Testis (tissue), 2 donors: ENCODE data around the gene NBPF11.
"Not testable (repeated sequence)": the region's sequence is repeated elsewhere in the genome, so short reads cannot be mapped to it uniquely, and the experiment has no call there.

ENCODE experiments used
- POLR2A ChIP-seq: fragments of 450-650 bp; IDR thresholded peaks from one replicate; pipeline ENCODE4 v1.6.1; 2017; ENCODE audit warnings: antibody characterized with exemption, mild to moderate bottlenecking, moderate library complexity
- TF ChIP-seq, protein P1 (sequence below), 3 experiments: fragments of 450-650 bp in 2 of 3; fragments of 200-600 bp in 1 of 3; sonication (generic) in 1 of 3; IDR thresholded peaks; one replicate each; pipeline ENCODE4 v1.5.1; 2016 to 2019; ENCODE audit warnings: antibody characterized with exemption in 3 of 3, mild to moderate bottlenecking in 2 of 3, moderate library complexity in 1 of 3

DNA sequence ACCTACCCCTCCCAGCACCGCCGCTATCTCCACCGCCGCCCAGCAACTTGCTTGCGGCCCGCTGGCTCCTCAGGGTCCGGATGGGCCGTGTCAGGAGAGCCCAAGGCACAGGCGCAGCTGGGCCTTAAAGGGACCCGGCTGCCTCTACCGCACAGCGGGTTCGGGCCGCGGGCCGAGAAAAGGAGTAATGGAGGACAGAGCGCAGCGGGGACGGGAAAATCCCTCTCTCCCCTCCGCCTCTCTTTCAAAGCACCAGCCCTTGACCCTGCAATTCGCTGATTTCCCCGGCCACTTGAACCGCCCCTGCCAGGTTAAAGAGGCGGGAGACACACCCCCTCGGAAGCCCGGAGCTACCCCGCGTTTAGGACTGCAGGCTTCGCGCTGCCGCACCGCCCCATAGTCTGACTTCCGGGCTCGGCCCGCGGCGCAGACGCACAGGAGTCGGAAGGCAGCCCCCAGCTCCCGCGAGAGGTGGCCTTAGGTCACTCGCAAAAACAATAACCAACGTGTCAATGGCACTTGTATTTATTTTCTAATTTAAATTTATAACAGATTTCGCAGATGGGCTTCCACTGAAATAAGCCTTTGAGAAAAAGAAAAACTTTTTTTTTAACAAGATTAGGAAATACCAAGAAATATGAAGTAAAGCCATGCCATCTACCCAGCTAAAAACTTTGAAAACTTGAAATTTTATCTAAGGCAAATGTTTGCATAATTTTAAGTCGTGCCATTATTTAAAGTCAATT is at the start of gene NBPF11:
- TF ChIP-seq, protein P1, sequence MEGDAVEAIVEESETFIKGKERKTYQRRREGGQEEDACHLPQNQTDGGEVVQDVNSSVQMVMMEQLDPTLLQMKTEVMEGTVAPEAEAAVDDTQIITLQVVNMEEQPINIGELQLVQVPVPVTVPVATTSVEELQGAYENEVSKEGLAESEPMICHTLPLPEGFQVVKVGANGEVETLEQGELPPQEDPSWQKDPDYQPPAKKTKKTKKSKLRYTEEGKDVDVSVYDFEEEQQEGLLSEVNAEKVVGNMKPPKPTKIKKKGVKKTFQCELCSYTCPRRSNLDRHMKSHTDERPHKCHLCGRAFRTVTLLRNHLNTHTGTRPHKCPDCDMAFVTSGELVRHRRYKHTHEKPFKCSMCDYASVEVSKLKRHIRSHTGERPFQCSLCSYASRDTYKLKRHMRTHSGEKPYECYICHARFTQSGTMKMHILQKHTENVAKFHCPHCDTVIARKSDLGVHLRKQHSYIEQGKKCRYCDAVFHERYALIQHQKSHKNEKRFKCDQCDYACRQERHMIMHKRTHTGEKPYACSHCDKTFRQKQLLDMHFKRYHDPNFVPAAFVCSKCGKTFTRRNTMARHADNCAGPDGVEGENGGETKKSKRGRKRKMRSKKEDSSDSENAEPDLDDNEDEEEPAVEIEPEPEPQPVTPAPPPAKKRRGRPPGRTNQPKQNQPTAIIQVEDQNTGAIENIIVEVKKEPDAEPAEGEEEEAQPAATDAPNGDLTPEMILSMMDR (IDR thresholded peaks at IDR 0.05) = not testable (repeated sequence)
- not testable (repeated sequence) for TF ChIP-seq POLR2A
